GM08714 (cell line): ENCODE data around the gene FCN1.

Experiments
- H3K4me3 ChIP-seq: fragments of 200-500 bp; sonication (Bioruptor generic); 2 replicates; pipeline ENCODE4 v1.5.1; 2014; ENCODE audit warnings: mild to moderate bottlenecking, low read length, inconsistent platforms
- ZNF274 ChIP-seq: IDR thresholded peaks from 2 replicates; pipeline ENCODE4 v1.6.1; 2012; ENCODE audit warnings: mild to moderate bottlenecking, low read depth, low read length

Gene FCN1

DNA sequence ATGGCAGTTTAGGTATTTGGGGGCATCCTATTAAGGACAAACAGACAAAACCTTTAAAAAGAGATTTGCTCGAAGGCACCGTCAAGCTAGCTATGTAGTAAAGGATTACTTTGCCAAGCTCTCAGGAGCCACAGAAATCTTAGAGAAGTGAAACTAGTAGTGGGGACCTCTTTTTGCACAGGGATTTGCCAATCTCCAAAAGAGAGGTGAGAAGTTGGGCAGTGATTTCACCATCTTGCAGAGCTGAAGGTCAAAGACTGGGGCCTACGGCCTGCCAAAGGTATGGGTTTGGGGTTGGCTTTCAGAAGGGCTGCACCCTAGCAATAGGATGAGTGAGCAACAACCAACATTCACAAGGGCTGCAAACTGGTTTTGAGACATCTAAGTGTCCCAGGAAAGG lies 1.6 kb upstream of the FCN1 start:
- no peak for TF ChIP-seq ZNF274
- H3K4me3 ChIP-seq: no peak overlapping the region

DNA sequence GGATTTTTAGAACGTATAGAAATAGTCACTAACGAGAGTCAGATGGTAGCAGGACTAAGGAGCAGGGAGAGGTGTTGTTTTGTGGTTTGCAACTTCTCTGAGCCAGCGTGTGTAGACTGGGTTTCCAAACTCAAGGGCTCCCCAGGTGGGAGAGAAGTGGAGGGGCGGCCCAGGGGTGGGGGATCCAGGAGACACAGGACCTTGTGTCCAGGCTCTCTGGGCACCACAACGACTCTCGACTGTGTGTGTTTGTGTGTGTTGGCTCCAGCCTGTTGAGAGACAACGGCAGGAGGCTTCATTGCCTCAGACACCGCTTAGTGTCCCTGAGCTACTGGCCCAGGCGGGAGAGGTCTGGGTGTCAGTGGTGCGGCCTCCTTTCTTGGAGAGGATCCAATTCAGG lies 934 bp upstream of the FCN1 start:
- TF ChIP-seq ZNF274: no peak
- H3K4me3 ChIP-seq: no peak overlapping the region

DNA sequence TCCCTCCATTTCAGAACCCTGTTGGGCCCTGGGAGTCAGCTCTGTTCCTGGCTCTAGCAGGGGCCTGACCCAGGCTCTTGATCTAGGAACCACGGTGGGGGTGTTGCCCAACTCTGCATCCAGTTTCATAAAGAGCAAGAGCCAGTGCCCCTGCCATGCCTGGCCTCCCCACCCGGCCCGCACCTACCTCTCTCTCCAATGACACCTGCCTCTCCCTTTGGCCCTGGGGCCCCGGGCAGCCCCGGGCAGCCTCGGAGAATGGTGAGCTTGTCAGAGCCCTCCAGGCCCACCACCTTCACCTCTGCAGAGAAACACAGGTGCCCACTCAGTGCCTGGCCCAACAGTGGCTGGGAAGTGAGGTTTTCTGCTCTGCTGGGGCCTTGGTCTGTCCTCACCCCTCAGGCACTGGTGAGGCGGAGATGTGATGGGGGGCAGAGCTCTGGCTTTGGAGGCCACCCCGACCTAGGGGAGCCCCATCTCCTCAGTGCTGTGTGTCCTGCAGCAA lies 1.5 kb downstream of the FCN1 start:
- no peak overlapping the region for H3K4me3 ChIP-seq
- TF ChIP-seq ZNF274: no peak

DNA sequence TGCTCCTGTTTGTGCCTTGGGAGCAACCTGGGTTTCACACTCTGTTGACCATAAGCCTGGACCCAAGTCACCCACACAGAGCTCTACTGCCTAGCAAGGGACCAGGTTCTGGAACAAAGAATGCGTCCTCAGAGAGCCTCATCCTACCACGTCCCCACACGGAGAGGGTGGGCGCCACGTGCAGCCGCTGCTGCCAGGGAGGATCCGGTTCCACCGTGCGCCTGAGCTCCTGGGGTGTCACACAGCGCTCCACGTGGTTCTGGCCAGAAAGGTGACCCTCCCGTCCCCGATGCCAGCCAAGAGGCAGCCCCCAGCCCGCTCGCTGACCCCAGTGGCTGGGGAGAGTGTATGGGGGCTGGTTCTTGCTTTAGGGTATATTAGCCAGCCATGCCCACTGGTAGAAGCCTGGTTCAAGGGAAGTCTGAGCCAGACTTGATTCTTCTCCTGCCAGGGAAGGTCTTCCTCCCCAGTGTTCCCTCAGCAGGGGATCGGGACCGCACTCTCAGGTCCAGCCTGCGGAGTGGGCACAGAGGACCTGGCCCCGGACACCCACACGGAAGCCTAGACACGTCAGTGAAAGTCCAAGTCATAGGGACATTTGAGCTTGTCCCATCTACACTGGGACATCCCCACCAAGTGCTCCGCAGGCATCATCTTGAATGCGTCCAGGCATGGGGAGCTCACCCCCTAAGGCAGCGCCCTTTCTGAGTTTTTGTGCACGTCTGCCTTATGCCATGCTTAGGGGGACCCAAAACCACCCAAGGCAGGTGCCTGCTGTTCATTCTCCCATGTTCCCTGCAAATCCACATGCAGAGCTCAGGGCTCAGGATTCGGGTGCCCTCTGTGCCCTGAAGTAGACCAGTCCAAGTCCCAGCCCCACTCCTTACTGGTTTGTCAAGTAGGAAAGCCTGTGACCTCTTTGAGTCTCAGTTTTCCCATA lies 2.4 kb downstream of the FCN1 start:
- no peak for TF ChIP-seq ZNF274
- no peak overlapping the region for H3K4me3 ChIP-seq

DNA sequence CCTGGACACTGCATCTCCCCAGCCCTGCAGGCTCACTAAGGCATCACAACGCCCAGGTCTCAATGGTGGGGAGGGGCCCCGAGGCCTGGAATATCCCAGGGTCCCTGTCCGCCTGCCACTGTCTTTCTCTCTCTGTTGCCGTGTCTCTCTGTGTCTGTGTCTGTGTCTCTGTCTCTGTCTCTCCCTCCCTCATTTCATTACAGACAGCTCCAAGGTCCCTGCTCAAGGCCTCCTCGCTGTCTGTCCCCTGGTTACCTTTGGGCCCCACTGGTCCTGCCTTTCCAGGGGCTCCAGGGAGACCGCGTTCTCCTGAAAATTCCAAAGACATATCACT lies 3.2 kb downstream of the FCN1 start:
- no peak for TF ChIP-seq ZNF274
- no peak overlapping the region for H3K4me3 ChIP-seq

DNA sequence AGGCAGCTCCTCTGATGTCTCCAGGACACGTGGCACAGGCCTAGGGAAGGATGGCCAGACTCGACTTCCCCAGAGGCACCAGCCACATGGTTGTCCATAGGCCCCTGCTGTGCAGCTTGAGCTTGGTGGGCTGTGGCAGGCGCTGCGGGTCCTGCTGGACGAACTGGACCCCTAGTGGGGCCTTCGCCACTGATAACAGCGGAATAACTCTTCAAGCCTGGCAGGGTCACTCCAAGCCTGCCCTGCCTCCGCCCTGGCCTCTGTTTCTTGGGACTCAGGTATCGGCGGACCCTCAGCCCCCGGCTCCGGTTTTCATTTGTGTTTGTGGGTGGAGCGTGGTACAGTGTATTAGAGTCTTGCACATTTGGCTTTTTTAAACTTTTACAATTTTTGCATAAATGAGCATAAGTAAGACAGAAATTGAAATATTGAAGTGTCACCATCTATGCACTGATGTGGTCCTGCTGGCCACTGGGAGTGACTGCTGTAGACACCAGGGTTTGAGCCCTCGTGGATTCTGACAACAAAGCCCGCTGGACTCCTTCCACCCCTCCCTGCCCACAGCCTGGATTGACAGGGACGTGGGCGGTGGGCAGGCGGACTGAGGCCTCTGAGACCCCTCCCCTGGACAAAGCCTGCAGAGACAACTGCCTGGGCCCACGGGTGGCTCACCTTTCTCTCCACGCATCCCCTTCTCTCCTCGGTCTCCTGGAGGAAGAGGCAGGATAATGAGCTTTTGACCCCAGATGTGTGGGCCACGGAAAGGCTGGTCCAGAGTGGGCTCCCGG lies 3.8 kb downstream of the FCN1 start:
- TF ChIP-seq ZNF274: no peak

DNA sequence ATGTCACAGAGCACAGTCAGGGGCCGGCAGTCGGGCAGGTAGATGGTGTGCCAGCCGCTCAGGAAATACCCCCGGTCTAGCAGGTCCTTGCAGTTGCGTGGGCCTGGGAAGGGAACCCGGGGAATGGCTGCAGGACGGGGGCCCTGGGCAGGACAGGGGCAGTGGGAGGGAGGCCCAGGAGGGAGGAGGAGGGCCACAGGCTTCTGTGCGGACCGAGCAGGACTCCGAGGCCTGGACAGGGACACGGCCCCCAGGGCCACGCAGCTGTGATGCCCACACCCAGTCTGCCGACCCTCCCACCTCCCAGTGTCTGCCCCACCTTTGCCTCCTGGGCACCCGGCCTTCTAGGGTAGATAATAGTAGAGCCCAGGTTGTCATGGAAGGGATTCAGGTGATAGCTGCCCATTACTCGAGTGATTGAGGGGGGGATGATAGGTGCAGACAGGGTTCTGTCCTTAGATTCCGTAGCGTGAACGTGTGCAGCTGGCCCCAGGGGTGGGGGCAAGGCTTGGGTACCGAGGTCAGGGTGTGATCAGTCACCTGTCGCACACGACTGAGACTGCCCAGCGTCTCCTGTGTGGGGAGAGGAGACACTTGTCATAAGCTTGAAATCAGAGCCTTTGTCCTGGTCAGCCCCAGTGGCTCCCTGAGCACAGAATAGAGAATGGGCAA lies 4.5 kb downstream of the FCN1 start:
- no peak for TF ChIP-seq ZNF274
- H3K4me3 ChIP-seq: no peak overlapping the region

More for the DNA sequence above, 3.8 kb downstream of the FCN1 start:
- H3K4me3 ChIP-seq: no peak overlapping the region

DNA sequence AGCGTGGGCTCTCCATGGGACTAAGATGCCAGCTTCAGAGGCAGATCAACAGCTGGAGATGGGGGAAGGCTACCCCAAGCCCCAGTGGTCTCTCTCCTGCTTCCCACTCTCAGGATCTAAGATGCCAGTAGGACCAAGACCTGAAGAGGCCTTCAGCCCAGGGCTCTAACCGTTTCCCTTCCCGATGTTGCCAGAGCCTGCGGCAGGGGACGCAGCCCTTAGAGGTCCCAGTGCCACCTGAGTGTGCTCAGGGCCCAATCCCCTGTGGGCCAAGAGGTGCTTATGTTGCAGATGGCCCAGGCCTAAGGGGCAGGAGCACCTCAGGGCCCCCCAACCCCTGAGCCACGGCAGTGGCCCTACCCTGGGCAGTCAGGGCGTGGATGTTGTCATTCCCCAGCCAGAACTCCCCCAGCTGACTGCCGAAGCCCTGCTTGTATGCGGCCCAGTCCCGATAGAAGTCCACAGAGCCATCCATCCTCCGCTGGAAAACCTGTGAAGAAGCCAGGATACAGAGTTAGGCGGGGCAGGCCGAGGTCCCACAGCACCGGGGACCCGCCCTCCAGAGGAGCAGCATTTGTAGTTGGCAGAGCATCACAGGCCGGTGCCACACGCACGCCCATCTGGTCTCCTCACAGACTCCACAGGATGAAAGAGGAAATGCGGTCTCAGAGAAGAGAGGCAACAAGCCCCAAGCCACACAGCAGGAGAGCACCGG lies 5.4 kb downstream of the FCN1 start:
- H3K4me3 ChIP-seq: no peak overlapping the region
- no peak for TF ChIP-seq ZNF274

DNA sequence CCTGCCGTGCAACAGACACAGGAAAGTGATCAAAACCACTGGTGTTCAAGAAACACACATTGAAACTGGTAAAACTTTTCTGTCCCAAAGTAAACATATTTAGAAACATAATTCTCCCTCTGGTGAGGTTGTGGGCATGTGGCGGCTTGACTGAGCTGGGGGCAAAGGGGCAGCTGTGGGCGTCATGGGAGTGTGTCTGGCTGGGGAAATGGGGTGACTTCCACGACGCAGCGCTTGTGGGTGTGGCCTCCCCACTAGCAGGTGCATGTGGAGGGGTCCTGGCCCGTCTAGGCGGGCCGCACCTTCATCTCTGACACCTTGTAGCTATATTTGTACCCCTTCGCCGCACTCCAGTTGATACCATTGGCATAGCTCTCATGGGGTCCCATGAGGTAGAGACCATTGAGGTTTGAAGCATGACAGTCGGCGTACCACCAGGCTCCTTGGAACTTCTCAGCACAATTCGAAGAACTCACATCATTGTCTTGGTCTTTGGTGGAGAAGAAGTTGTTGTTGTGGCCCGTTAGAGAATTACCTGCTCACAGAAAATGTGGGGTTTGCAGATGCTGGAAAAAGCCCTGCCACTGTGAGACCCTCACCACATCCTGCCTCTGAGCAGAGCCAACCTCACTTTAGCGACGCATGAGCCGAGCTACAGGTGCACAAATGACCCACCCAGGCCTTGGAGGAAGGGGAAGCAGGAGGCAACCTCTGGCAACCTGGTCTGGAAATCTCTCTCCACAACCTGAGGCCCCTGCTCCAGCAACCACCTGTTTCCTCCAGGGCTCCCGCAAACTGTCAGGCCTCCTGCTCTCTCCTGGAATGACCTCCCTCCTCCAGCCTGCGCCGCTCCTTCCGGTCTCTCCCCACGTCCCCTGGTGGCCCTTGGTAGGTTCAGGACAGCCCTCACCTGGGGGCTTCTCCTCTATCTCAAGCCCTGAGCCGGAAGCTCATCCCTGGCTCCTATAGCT lies 7.9 kb downstream of the FCN1 start:
- TF ChIP-seq ZNF274: no peak
- no peak overlapping the region for H3K4me3 ChIP-seq

DNA sequence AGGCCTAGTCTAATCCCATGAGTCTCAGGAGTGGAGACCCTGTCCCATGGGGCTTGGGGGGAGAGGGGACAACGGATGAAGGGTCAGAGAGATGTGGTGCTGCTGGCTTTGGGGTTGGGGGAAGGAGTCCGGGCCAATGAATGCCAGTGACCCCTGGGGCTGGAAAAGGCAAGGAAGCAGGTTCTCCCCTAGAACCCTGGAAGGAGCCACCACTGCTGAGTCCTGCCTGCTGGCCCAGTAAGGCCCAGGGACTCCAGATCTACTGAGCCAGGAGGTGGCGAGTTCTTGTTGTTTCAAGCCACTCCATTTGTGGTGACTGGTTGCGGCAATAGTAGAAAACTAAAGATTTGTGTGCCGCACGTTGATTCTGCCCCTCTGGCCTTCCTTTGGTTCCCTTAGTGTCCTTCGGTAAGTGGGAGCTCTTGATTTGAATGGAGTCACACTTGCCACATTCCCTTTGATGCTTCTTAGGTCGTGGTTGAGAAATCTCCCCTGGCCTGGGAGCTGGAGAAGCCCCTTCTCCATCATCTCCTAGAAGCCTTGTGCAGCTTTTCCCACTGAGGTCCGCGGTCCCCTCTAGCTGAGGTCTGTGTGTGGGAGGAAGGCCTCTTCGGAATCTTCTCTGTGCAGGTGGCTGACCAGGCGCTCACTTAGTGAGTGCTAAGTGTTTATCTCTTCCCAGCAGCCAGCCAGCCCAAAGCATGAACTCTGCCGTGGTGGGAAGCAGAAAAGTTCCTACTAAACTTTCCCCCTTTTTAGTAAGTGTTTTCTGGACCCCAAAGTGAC lies 9.0 kb downstream of the FCN1 start:
- no peak overlapping the region for H3K4me3 ChIP-seq
- no peak for TF ChIP-seq ZNF274

DNA sequence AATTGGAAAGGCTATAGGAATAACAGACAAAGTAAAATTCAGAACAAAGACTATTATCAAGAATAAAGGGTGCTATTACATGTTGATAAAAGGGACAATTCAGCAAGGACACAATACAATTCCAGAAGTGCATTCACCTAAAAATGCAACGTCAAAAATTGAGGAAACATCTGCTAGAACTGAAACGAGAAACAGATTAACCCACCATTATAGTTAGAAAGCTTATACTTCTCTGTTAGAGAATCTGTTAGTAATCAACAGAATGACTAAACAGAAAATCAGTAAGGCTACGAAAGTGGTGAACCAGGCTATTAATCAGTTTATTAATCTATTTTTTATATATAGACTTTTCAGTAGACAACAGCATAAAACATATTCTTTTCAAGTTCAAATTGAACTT lies 14.8 kb downstream of the FCN1 start:
- no peak for TF ChIP-seq ZNF274
- no peak overlapping the region for H3K4me3 ChIP-seq

DNA sequence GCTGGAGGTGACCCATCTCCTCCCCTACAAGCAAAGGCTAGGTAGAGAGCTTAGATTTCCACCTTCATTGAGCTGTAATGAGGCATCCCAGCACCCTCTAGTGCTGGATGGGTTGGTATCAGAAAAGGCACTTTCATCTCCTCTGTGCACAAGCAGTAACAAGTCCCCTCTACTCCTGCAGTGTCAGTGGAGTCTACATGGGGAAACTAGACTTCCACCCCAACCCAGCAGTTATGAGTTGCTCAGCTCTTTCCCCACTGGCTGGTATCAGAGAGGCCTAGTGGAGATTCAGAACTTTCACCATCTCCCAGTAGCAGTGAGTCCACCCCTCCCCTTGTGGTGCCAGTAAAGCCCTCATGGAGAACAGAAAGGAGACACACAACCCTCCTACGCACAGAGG lies 17.9 kb downstream of the FCN1 start:
- no peak for TF ChIP-seq ZNF274
- H3K4me3 ChIP-seq: no peak overlapping the region

DNA sequence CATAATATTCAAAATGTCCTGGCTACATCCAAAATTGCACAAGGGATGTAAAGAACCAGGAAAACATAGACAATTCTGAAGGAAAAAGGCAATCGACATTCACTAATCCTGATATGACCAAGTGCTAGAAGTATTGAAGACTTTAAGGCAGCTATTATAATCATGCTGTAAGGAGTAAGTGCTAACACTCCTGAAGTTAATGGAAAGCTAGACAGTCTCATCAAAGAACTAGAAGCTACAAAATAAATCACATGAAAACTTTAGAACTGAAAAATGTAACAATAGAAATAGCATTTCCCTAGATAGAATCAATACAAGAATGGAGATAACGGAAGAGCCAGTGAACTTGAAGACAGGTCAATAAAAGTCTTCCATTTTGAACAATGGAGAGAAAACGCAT lies 18.5 kb downstream of the FCN1 start:
- H3K4me3 ChIP-seq: no peak overlapping the region
- TF ChIP-seq ZNF274: no peak
